Endometrium (tissue), 2 donors: ENCODE results near the gene TDRD6.
"Not testable (repeated sequence)": the region's sequence is repeated elsewhere in the genome, so short reads cannot be mapped to it uniquely, and the experiment has no call there.

ENCODE experiments used
- FAIRE-seq: peaks from 2 replicates; lab custom pipeline; 2012; peaks lifted over from hg19 to GRCh38; lab: Jason Lieb, UNC
- donor health status: control.
- donor health status: control.

The TDRD6 gene, protein sequence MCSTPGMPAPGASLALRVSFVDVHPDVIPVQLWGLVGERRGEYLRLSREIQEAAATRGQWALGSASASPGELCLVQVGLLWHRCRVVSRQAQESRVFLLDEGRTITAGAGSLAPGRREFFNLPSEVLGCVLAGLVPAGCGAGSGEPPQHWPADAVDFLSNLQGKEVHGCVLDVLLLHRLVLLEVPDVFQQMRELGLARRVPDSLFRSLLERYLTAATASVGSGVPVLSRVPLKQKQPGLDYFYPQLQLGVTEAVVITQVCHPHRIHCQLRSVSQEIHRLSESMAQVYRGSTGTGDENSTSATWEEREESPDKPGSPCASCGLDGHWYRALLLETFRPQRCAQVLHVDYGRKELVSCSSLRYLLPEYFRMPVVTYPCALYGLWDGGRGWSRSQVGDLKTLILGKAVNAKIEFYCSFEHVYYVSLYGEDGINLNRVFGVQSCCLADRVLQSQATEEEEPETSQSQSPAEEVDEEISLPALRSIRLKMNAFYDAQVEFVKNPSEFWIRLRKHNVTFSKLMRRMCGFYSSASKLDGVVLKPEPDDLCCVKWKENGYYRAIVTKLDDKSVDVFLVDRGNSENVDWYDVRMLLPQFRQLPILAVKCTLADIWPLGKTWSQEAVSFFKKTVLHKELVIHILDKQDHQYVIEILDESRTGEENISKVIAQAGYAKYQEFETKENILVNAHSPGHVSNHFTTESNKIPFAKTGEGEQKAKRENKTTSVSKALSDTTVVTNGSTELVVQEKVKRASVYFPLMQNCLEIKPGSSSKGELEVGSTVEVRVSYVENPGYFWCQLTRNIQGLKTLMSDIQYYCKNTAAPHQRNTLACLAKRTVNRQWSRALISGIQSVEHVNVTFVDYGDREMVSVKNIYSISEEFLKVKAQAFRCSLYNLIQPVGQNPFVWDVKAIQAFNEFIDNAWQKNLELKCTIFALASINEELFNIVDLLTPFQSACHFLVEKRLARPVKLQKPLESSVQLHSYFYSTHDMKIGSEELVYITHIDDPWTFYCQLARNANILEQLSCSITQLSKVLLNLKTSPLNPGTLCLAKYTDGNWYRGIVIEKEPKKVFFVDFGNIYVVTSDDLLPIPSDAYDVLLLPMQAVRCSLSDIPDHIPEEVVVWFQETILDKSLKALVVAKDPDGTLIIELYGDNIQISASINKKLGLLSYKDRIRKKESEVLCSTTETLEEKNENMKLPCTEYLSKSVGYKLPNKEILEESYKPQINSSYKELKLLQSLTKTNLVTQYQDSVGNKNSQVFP (N-terminal part only)

DNA sequence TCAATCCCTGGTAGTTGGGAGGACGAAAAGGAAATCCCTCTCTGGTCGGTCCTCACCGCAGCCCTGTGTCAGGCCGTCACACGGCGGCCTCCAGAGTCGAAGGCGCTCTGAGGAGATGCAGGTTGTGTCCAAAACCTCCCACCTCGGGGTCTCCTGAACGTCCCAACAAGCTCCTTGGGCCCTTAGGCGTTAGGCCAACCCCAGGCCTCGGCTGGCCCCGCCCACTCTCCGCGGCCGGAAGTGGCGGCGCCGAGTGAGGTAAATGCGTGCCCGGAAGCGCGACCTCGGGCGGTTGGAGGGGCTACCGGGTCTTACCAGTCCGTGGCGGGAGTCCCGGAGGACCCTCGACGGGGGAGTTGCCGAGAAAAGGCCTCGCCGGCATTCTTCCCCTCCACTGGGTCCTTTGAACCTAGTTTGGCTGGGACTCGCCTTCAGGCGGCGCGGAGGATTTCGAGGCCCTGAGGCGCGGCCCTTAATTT lies at the start of gene TDRD6:
Gene TDRD6 (plus strand): TSS at position 267 of the 479 bp plus-strand sequence. CDS start 244 bp downstream, outside the sequence.
- no peak for FAIRE-seq

GRCh38 chr6:46637933-46638332 lies 49.8 kb upstream of the TDRD6 start:
- no peak for FAIRE-seq

DNA sequence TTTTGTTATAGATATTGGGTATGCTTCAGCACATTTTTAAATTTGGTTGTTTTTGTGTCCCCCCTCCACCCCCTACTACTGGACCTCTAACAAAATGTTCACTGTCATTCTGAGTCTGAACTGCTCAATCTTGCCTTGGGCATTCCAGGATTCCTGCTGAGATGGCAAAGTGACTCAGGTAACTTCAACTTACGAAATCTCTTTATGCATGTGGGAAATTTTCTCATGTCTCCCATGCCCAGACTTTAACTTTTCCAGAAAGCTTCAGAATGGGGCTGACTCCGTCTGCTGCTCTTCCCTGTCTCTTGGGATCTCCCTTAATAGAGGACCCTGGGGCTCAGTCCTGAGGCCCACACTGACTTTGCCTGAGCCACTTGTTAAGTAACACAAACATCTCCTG lies 49.0 kb upstream of the TDRD6 start:
- FAIRE-seq = no peak

GRCh38 chr6:46642928-46643751 lies 44.5 kb upstream of the TDRD6 start:
- FAIRE-seq = no peak

- FAIRE-seq = no peak
Observed at GRCh38 chr6:46645265-46645664, 42.4 kb upstream of the TDRD6 start.

DNA sequence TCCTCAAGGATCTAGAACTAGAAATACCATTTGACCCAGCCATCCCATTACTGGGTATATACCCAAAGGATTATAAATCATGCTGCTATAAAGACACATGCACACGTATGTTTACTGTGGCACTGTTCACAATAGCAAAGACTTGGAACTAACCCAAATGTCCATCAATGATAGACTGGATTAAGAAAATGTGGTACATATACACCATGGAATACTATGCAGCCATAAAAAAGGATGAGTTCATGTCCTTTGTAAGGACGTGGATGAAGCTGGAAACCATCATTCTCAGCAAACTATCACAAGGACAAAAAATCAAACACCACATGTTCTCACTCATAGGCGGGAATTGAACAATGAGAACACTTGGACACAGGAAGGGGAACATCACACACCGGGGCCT lies 39.6 kb upstream of the TDRD6 start:
- not testable (repeated sequence) for FAIRE-seq

- no peak for FAIRE-seq
Observed at GRCh38 chr6:46648869-46649492, 38.7 kb upstream of the TDRD6 start.

GRCh38 chr6:46651006-46651405 lies 36.7 kb upstream of the TDRD6 start:
- no peak for FAIRE-seq

DNA sequence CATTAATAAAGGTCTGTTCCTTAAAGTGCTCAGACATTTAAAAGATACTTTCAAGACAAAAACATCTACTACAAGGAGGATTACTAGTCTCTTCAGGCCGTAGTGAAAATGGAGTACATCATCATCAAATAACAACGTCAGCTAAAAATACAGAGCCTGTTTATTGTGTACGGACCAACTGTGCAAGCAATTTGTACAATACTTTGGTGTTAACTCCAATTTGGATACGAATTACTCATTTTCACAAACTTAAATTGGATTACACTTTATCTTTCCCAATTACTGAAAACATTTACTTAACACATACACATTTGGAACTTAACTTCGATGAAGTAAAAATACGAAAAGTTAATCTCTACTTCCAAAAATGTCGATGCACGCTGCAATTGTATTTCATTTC lies 35.9 kb upstream of the TDRD6 start:
- no peak for FAIRE-seq

- FAIRE-seq = no peak
Observed at GRCh38 chr6:46652232-46652602, 35.5 kb upstream of the TDRD6 start.

- peak; percentile 90 for FAIRE-seq
Observed at GRCh38 chr6:46652603-46653438, 34.9 kb upstream of the TDRD6 start, which contains the start of the genes CYP39A1 and SLC25A27. TSS of gene CYP39A1 (minus strand) at chr6:46652818. CDS start at chr6:46652582, 236 bp downstream. TSS of gene SLC25A27 (plus strand) at chr6:46652975. CDS start at chr6:46653193, 218 bp downstream.

DNA sequence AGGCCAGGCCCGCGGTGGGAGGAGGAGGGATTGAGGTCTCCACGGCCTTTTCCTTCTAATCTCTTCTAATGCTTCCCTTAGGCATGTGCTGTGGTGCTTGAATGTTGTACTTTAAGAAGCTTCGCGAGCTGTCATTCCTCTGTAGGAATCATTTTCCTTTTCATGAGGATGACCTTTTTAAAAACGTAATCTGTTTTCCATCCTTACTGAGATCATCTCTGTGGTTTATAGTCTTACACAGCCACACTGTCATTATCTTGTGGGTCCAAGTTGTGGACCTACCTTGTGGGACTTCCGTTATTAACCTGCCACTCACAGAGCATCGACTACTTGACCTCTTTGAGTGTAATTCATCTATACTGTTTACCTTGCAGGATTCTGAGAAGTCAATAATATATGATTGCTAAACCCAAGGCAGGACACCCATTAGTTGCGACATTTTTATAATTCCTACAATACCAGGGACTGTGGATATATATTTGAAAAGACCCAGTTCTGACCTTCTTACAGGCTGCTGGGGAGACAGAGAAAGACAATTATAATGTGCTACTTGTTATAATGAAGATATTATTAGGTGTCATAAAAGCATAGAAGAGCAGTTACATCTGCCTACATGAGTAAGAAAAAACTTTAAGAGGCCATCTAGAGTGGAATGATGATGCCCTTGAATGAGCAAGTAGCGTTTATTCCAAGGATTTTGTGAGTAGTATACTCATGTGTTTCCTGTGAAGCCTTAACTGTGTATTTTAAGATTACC lies 34.1 kb upstream of the TDRD6 start:
- FAIRE-seq = no peak

GRCh38 chr6:46655803-46656202 lies 31.9 kb upstream of the TDRD6 start:
- FAIRE-seq = no peak

GRCh38 chr6:46657642-46658041 lies 30.0 kb upstream of the TDRD6 start:
- peak; percentile 26 for FAIRE-seq

DNA sequence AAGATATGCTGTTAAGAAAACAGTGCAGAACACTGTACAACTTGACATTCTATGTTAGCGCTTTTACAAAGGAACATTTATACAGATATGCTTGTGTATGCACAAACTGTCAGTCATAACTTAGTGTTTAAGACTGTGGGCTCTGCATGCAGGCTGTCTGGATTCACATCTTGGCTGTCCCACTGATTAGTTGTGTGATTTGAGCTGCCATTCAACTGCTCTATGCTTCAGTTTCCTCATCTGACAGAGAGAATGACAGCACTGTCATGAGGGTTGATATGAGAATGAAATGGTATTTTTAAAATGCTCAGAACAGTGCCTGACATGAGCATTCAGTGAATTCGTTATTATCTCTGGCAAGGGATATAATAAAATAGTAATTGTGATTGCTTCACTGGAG lies 26.2 kb upstream of the TDRD6 start:
- no peak for FAIRE-seq

DNA sequence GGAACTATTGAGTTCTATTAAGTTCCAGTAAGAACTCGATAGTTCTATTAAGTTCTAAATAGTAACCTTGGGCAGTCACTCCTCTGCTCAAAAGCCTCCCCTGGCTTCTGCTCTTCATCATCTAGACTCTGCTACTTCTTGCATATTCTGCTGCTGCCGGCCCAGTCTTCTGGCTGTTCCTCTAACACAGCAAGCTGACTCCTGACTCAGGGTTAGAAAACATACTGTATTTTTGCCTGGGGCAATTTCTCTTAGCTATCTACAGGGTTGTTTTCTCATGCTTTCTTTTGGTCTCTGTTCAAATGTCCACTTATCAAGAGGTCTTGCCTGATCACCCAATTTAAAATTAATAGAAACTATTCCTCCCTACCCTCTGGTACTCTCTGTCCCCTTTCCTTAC lies 20.3 kb upstream of the TDRD6 start:
- no peak for FAIRE-seq

- no peak for FAIRE-seq
Observed at GRCh38 chr6:46674410-46674809, 13.3 kb upstream of the TDRD6 start.

DNA sequence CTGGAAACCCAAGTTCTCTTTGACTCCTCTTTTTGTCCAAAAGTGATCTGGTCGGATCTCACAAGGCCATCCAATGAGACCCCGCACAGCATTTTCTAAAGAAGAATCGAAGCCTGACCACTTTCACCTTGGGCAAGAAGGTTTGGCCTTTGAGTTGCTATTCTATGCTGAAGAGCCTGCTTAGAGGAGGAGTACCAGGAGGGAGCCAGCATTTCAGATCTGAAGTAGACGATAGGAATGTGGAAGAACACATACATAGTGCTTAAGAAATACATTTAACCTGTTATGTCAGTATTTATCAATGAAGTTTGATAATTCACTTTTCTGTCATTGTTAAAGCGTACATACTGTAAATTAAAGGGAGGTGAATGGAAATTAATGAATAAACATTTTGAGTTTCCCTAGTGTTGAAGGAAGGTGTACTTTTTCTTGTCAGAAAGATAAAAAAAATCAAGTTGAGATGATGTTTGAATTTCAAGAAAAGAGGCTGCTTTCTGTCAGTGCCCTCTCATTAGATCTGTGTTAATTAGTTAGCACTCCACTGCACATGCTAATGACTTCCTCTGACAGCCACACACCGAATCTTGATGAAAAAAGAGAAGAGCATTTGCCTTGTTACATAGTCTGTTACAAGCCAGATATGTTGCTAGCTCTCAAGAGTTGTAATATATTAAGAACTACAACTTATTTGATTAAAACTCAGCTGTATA lies 10.9 kb upstream of the TDRD6 start:
- FAIRE-seq = no peak
